ENCODE results near the gene CARMIL1.

CARMIL1 gene

DNA sequence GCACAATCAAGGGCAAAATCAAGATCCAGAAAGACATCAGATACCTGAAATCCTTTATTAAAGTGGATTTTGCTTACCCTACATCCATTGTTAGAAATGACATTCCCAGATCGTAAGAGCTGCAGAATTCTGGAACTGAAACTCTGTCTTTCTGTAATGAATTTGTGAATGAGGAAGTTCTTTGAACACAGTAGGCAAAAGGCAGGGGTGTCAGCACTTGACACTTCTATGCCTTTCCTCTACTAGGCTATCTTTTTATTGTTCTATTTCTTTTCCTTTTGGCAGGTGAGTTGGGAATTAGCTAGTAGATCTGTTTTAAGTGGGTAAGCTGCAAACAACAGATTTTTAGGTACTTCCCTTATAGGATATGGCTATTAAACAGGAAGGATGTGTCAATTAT, 126.3 kb downstream of the CARMIL1 start:
- Histone ChIP-seq H3K9me3 (ENCODE audit: control insufficient read depth, low read length) (no peaks in the 10 kb centered on the region), H3K9ac (no peak overlapping the region), H3K79me2 (no peaks in the 10 kb centered on the region), H3K27me3 (ENCODE audit: control insufficient read depth, insufficient read depth, low read length) (no peaks in the 10 kb centered on the region), H2AFZ (no peak overlapping the region), H3K27ac (no peak overlapping the region), H3K4me1 (no peaks in the 10 kb centered on the region), H3K4me3 (ENCODE audit: low read depth, low read length) (no peak overlapping the region), H3K36me3 (ENCODE audit: control insufficient read depth, insufficient read depth, low read length) (no peaks in the 10 kb centered on the region), H3K4me2 (ENCODE audit: low read length) (no peak overlapping the region)
- TF ChIP-seq, protein P1, sequence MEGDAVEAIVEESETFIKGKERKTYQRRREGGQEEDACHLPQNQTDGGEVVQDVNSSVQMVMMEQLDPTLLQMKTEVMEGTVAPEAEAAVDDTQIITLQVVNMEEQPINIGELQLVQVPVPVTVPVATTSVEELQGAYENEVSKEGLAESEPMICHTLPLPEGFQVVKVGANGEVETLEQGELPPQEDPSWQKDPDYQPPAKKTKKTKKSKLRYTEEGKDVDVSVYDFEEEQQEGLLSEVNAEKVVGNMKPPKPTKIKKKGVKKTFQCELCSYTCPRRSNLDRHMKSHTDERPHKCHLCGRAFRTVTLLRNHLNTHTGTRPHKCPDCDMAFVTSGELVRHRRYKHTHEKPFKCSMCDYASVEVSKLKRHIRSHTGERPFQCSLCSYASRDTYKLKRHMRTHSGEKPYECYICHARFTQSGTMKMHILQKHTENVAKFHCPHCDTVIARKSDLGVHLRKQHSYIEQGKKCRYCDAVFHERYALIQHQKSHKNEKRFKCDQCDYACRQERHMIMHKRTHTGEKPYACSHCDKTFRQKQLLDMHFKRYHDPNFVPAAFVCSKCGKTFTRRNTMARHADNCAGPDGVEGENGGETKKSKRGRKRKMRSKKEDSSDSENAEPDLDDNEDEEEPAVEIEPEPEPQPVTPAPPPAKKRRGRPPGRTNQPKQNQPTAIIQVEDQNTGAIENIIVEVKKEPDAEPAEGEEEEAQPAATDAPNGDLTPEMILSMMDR (IDR thresholded peaks at IDR 0.05) = no peak

DNA sequence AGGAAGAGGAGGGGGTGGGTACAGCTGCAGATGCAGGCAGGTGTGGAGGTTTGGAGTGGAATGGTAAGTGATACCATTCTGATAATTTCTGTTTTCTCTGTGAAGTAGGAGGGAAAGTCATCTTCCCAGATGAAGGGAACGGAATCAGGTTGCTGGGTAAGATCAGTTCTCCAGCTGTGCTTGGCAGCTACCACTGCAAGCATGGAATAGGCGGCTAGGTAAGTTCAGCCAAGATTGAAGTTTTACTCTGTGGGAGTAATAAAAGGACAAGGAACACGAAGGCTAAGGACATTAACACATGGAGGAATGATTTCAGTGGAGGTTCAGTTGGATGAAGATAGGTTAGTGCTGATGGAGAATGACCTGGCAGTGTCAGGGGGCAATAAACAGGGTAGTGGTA, 128.3 kb downstream of the CARMIL1 start:
- Histone ChIP-seq H3K9ac (no peak overlapping the region), H2AFZ (no peak overlapping the region), H3K4me2 (ENCODE audit: low read length) (no peak overlapping the region), H3K4me3 (ENCODE audit: low read depth, low read length) (no peak overlapping the region), H3K9me3 (ENCODE audit: control insufficient read depth, low read length) (no peaks in the 10 kb centered on the region), H3K27ac (no peak overlapping the region), H3K36me3 (ENCODE audit: control insufficient read depth, insufficient read depth, low read length) (no peaks in the 10 kb centered on the region), H3K27me3 (ENCODE audit: control insufficient read depth, insufficient read depth, low read length) (no peaks in the 10 kb centered on the region), H3K4me1 (no peaks in the 10 kb centered on the region), H3K79me2 (no peaks in the 10 kb centered on the region)
- TF ChIP-seq, protein P1 (IDR thresholded peaks at IDR 0.05) = no peak

DNA sequence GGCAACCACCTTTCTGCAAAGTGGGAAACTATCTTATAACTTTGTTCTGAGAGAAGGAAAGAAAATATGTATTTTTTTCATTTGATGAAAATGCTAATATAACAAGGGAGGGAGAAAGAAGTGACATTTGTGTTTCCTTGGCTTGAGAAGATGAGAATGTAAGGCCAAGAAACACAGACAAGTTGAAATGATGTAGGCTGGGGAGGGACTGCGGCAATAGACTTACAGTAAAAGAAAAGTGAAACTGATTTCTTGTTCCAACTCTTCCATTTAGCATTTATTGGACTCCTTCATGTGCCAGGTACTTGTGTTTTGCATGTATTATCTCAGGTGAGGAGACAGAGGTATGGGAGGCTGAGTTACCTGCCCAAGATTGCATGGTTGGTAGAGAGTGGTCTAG, 130.9 kb downstream of the CARMIL1 start:
- Histone ChIP-seq H3K36me3 (ENCODE audit: control insufficient read depth, insufficient read depth, low read length) (no peaks in the 10 kb centered on the region), H3K27ac (no peak overlapping the region), H3K27me3 (ENCODE audit: control insufficient read depth, insufficient read depth, low read length) (no peaks in the 10 kb centered on the region), H3K79me2 (no peaks in the 10 kb centered on the region), H3K4me2 (ENCODE audit: low read length) (no peak overlapping the region), H3K4me3 (ENCODE audit: low read depth, low read length) (no peak overlapping the region), H2AFZ (no peak overlapping the region), H3K9ac (no peak overlapping the region), H3K4me1 (no peaks in the 10 kb centered on the region), H3K9me3 (ENCODE audit: control insufficient read depth, low read length) (no peaks in the 10 kb centered on the region)
- TF ChIP-seq, protein P1 (IDR thresholded peaks at IDR 0.05) = no peak

DNA sequence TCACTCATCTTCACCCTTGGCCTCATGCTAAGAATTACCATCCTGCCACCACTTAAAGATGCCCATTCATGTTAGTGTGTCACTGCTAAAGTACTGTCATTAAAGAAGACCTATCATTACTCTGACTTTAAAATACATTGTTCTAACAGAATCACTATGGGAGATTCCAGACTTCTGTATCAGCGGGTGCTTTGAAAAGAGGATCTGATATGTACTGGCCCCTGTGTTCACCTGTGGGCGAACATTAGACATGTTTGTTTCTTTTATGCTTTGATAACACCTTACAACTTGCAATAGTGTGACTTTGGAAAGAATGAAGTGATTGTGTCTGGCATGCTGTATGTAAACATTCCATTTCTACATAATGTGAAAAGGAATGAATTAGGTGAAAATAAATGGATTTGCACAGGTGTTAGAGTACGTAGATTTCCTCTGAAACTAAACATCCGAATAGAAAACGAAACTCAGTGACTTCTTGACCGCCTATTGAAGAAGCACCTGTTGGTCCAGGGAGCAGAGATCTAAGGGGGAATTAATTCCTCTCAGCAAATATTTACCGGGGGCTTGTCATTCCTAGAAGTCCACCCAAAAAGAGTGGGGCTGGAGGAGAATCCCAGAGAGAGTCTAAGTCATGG, 132.3 kb downstream of the CARMIL1 start:
- Histone ChIP-seq H2AFZ (no peak overlapping the region), H3K9ac (no peak overlapping the region), H3K36me3 (ENCODE audit: control insufficient read depth, insufficient read depth, low read length) (no peaks in the 10 kb centered on the region), H3K79me2 (no peaks in the 10 kb centered on the region), H3K27me3 (ENCODE audit: control insufficient read depth, insufficient read depth, low read length) (no peaks in the 10 kb centered on the region), H3K4me2 (ENCODE audit: low read length) (no peak overlapping the region), H3K4me3 (ENCODE audit: low read depth, low read length) (no peak overlapping the region), H3K27ac (no peak overlapping the region), H3K4me1 (no peaks in the 10 kb centered on the region), H3K9me3 (ENCODE audit: control insufficient read depth, low read length) (no peaks in the 10 kb centered on the region)
- TF ChIP-seq, protein P1 (IDR thresholded peaks at IDR 0.05) = no peak

DNA sequence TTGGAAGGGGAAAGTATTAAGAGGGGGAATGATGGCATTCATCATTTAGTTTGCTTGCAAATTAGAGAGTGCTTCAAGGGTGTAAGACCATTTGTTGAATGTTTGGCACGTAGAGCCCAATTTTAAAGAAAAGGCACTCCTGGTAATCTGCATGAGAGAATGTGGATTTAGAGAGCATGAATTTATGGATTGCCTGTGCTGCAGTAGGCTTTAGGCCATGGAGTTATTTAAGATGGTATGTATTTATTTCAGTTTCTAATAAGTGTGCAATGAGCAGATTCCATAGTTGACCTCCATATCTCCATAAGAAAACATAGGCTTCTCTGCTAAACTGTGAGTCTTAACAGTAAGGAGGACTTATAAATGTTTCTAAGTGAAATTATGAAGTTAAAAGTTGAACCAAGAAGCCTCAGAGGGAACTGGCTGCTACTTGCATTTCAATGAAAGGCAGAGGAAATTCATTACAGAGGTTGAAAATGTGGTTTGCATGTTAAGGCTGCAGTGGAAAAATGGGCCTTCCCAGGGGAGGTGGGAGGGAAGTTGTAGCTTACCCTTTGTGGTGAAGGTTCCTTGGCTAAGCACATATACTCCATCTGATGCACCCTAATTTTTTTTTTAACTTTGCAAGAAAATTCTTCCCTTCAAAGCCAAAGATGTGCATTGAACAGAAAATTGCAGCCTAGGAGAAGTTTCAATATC, 134.2 kb downstream of the CARMIL1 start:
- Histone ChIP-seq H2AFZ (no peak overlapping the region), H3K9me3 (ENCODE audit: control insufficient read depth, low read length) (no peaks in the 10 kb centered on the region), H3K27ac (no peak overlapping the region), H3K4me1 (peaks cover 13% of the 10 kb centered on the region), H3K27me3 (ENCODE audit: control insufficient read depth, insufficient read depth, low read length) (no peaks in the 10 kb centered on the region), H3K9ac (no peak overlapping the region), H3K4me2 (ENCODE audit: low read length) (no peak overlapping the region), H3K79me2 (no peaks in the 10 kb centered on the region), H3K4me3 (ENCODE audit: low read depth, low read length) (no peak overlapping the region), H3K36me3 (ENCODE audit: control insufficient read depth, insufficient read depth, low read length) (no peaks in the 10 kb centered on the region)
- TF ChIP-seq, protein P1 (IDR thresholded peaks at IDR 0.05) = no peak
